ENCODE measurements around the gene IHH. TPM values are rescaled to one million over a fixed set of nuclear protein-coding genes. Genes with fewer than 3 reads are reported as not detected.

IHH gene
- total RNA-seq, 1 experiment from 2014 or later: not detected

GRCh38 chr2:219038600-219038999 is 22.1 kb downstream of the IHH start:
- Mint-ChIP-seq H3K36me3 (ENCODE audit: insufficient read depth in 1 of 3, low read depth in 3 of 3) (no peaks in the 10 kb centered on the region), H3K27me3 (ENCODE audit: low read depth) (peaks cover 66% of the 10 kb centered on the region), H3K27ac (no peak overlapping the region), H3K9me3 (no peaks in the 10 kb centered on the region), H3K4me3 (no peak overlapping the region), H3K4me1 (peaks cover 6 to 11% of the 10 kb centered on the region in 2 experiments)
- H4K5ac ChIP-seq (ENCODE audit: insufficient read length, low read depth, low read length): no peak overlapping the region
- H2BK15ac ChIP-seq (ENCODE audit: low read depth, low read length): no peak overlapping the region
- no peak overlapping the region for H3K27ac ChIP-seq (ENCODE audit: insufficient read length, low read depth, low read length)
- no peak for TF ChIP-seq CTCF (conservative IDR thresholded peaks at IDR 0.05)
- no peaks in the 10 kb centered on the region for H3K79me2 ChIP-seq (ENCODE audit: insufficient read depth, low read length)
- H3K27me3 ChIP-seq (ENCODE audit: insufficient read depth, low read length): no peaks in the 10 kb centered on the region; the same call in 1 of the 2 replicates
- no peaks in the 10 kb centered on the region for H3K9me3 ChIP-seq (ENCODE audit: control insufficient read depth, low read depth, low read length)
- H3K9ac ChIP-seq (ENCODE audit: extremely low read depth, insufficient read length, low read length): no peak overlapping the region
- no peaks in the 10 kb centered on the region for H3K79me1 ChIP-seq (ENCODE audit: insufficient read depth, low read depth, low read length, poor library complexity, severe bottlenecking)
- H4K8ac ChIP-seq (replicated peaks; ENCODE audit: insufficient read length, low read depth, low read length): no peak overlapping the region
- no peak overlapping the region for H3K14ac ChIP-seq (ENCODE audit: insufficient read depth, low read length)
- no peak overlapping the region for H2AFZ ChIP-seq (ENCODE audit: low read length)
- no peak overlapping the region for H3K18ac ChIP-seq (ENCODE audit: insufficient read length, low read depth, low read length)
- no peak overlapping the region for H3K4me2 ChIP-seq (ENCODE audit: insufficient read depth, insufficient read length, low read length)
- no peak overlapping the region for H2BK20ac ChIP-seq (ENCODE audit: low read depth, low read length, poor library complexity, severe bottlenecking)
- H2AK5ac ChIP-seq (ENCODE audit: insufficient read length, low read length): no peak overlapping the region
- H2BK120ac ChIP-seq (ENCODE audit: low read depth, low read length, poor library complexity, severe bottlenecking): no peak overlapping the region
- no peak overlapping the region for H2BK5ac ChIP-seq (ENCODE audit: insufficient read length, low read length)
- no peak for DNase-seq
- WGBS (ENCODE audit: extremely low coverage, insufficient read length, low lambda C conversion rate): no CpG with 5 or more reads among the region's 1 CpG
- no peak overlapping the region for H3K56ac ChIP-seq (ENCODE audit: insufficient read length, low read depth, low read length)
- peaks cover 6% of the 10 kb centered on the region for H3K23me2 ChIP-seq (ENCODE audit: insufficient read length, low read depth, low read length, poor library complexity, severe bottlenecking)
- H3T11ph ChIP-seq (ENCODE audit: low read length): no peak overlapping the region
- no peaks in the 10 kb centered on the region for H4K20me1 ChIP-seq (ENCODE audit: control insufficient read depth, insufficient read depth, insufficient read length)
- no peak overlapping the region for H3K4ac ChIP-seq (ENCODE audit: low read depth, low read length)
- H3K23ac ChIP-seq (ENCODE audit: insufficient read length, low read depth, low read length): no peak overlapping the region
- H2BK12ac ChIP-seq (ENCODE audit: insufficient read length, low read depth, low read length): no peak overlapping the region
- H3K4me1 ChIP-seq (ENCODE audit: insufficient read depth, low read length): peaks cover 3% of the 10 kb centered on the region; the same call in 1 of the 2 replicates
- H4K91ac ChIP-seq (ENCODE audit: insufficient read length, low read depth, low read length): no peak overlapping the region
